ENCODE data around the gene POGLUT3.

The POGLUT3 gene

DNA sequence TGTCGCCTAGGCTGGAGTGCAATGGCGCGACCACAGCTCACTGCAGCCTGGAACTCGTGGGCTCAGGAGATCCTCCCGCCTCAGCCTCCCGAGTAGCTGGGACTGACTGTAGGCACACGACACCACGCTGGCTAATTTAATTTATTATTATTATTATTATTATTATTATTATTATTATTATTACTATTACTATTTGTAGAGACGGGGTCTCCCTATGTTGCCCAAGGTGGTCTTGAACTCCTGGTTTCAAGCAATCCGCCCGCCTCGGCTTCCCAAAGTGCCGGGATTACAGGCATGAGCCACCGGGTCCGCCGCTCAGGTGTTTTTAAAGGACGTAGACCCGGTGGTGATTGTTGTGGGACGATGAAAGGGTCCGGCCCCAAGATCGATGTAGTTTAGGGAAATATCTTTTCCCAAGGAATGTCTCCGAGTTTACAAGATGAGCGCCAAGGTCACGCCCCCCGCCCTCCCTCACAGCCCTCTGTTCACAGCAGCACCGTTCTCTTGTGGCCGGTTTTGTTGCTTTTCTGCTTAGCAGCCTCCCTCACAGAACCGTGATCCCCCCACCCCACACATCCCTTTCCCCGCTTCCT, 728 bp upstream of the POGLUT3 start:
- Histone ChIP-seq H3K4me1 (ENCODE audit: control insufficient read depth, low read depth, low read length) (peaks cover 8% of the 10 kb centered on the region), H3K9ac (ENCODE audit: low read length) (peak overlapping the region; percentile 71), H3K27me3 (ENCODE audit: control insufficient read depth, insufficient read depth, low read length) (peaks cover 19% of the 10 kb centered on the region), H3K36me3 (ENCODE audit: control insufficient read depth, low read depth, low read length) (no peaks in the 10 kb centered on the region), H3K4me3 (ENCODE audit: low read length) (peak overlapping the region; percentile 68), H3K9me3 (ENCODE audit: control insufficient read depth, low read depth, low read length) (no peaks in the 10 kb centered on the region), H3K27ac (ENCODE audit: low read length) (no peak overlapping the region)

DNA sequence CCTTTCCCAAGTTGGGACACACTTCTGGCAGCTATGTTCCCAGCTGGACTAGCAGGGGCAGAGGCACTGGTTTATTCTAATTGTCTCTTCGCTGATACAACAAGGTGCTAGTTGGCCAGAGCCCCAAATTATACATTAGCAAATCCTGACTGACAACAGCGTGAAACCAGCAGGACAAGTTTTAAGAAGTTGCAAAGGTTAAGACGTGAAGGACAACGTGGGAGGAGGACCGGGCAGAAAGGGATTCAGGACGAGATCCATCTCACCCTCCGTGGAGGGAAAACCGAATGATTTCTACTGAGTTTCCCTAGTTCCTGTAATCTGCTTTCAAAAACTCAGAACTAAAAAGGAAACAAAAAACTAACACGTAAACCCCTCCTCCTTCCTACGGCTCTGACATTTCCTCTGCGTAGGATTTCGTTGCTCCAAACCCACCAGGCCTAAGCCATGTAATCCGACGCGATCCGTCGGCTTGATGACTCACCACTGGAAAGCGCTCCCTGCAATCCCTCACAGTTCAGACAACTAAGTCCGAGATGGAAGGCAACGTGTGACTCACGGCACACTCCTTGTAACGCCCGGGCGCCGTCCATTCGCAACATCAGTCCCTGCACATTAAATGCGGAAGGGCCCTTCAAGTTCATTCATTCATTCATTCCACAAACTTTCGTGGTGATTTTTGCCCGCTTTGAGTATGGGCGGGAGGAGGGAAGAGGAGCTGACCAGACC, 703 bp downstream of the POGLUT3 start:
- Histone ChIP-seq H3K9me3 (ENCODE audit: control insufficient read depth, low read depth, low read length) (no peaks in the 10 kb centered on the region), H3K27me3 (ENCODE audit: control insufficient read depth, insufficient read depth, low read length) (peaks cover 19% of the 10 kb centered on the region), H3K36me3 (ENCODE audit: control insufficient read depth, low read depth, low read length) (no peaks in the 10 kb centered on the region), H3K4me3 (ENCODE audit: low read length) (peak overlapping the region; percentile 68), H3K4me1 (ENCODE audit: control insufficient read depth, low read depth, low read length) (peaks cover 8% of the 10 kb centered on the region), H3K9ac (ENCODE audit: low read length) (peak overlapping the region; percentile 71), H3K27ac (ENCODE audit: low read length) (no peak overlapping the region)

DNA sequence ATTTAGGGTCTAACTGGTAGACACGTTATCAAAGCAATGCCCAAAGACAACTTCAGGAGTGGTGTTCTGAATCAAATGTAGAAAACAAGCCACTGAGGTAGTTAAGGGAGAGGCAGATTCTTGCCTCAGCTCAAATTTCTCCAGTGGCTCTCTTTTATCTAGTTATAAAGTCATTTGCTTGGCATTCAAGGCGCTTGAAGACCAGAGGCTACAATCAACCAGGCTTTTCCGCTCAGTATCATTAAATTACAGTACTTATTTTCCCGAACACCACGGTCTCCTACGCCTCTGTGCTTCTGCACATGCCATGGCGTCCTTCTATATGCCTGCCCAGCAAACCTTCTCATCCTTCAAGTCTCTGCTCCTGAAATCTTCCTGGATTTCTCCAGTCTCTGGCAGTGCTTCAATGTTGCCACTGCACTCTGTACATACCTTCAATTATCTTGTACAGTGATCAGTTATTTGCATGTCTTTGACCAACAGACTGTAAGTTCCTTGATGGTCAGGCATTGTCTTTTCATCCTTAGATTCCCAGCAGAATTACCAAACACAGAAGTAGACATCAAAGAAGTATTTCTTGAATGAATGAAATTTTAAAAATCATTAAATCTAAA, 1.4 kb downstream of the POGLUT3 start:
- H3K36me3 ChIP-seq (ENCODE audit: control insufficient read depth, low read depth, low read length): no peaks in the 10 kb centered on the region
- H3K27ac ChIP-seq (ENCODE audit: low read length): no peak overlapping the region
- no peaks in the 10 kb centered on the region for H3K9me3 ChIP-seq (ENCODE audit: control insufficient read depth, low read depth, low read length)
- H3K4me1 ChIP-seq (ENCODE audit: control insufficient read depth, low read depth, low read length): peaks cover 8% of the 10 kb centered on the region
- peak overlapping the region; percentile 71 for H3K9ac ChIP-seq (ENCODE audit: low read length)
- H3K27me3 ChIP-seq (ENCODE audit: control insufficient read depth, insufficient read depth, low read length): peaks cover 19% of the 10 kb centered on the region
- H3K4me3 ChIP-seq (ENCODE audit: low read length): peak overlapping the region; percentile 68

DNA sequence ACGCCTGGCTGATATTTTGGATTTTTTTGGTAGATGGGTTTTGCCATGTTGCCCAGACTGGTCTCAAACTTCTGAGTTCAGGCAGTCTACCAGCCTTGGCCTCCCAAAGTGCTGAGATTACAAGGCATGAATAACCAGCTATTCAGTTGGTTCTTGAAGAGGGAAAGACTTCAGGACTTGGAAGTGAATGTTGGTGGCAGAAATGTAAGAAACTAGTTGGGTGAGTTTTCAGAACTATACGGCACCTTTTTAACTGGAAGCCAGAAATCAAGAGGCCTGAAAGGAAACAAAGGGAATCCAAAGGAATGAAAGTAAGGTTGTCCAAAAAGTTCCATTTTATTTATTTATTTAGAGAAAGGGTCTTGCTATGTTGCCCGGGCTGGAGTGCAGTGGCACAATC, 2.9 kb downstream of the POGLUT3 start:
- H3K27ac ChIP-seq (ENCODE audit: low read length): no peak overlapping the region
- no peaks in the 10 kb centered on the region for H3K9me3 ChIP-seq (ENCODE audit: control insufficient read depth, low read depth, low read length)
- H3K27me3 ChIP-seq (ENCODE audit: control insufficient read depth, insufficient read depth, low read length): peaks cover 19% of the 10 kb centered on the region
- no peaks in the 10 kb centered on the region for H3K36me3 ChIP-seq (ENCODE audit: control insufficient read depth, low read depth, low read length)
- no peak overlapping the region for H3K9ac ChIP-seq (ENCODE audit: low read length)
- peaks cover 8% of the 10 kb centered on the region for H3K4me1 ChIP-seq (ENCODE audit: control insufficient read depth, low read depth, low read length)
- no peak overlapping the region for H3K4me3 ChIP-seq (ENCODE audit: low read length)

DNA sequence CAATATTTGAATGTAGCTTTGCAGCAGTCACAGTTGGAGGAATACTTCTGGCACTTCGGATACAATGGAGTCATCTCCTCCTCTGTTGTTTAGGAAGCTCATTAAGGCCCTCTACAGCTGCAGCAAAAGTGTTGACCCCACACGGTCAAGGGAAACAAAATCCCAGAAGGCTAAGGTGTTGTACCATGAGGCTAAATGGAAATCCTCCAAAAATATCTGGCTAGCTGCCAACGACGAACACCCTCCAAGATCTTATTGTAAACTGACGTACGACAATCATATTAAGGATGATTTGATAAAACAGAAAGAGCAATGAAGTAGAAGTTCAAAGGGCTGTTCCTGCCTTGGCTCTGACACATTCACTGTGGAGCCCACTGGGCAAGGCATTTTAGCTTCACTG, 4.0 kb downstream of the POGLUT3 start:
- H3K9me3 ChIP-seq (ENCODE audit: control insufficient read depth, low read depth, low read length): no peaks in the 10 kb centered on the region
- peaks cover 12% of the 10 kb centered on the region for H3K27me3 ChIP-seq (ENCODE audit: control insufficient read depth, insufficient read depth, low read length)
- no peak overlapping the region for H3K27ac ChIP-seq (ENCODE audit: low read length)
- peaks cover 8% of the 10 kb centered on the region for H3K4me1 ChIP-seq (ENCODE audit: control insufficient read depth, low read depth, low read length)
- H3K4me3 ChIP-seq (ENCODE audit: low read length): no peak overlapping the region
- no peak overlapping the region for H3K9ac ChIP-seq (ENCODE audit: low read length)
- H3K36me3 ChIP-seq (ENCODE audit: control insufficient read depth, low read depth, low read length): no peaks in the 10 kb centered on the region

DNA sequence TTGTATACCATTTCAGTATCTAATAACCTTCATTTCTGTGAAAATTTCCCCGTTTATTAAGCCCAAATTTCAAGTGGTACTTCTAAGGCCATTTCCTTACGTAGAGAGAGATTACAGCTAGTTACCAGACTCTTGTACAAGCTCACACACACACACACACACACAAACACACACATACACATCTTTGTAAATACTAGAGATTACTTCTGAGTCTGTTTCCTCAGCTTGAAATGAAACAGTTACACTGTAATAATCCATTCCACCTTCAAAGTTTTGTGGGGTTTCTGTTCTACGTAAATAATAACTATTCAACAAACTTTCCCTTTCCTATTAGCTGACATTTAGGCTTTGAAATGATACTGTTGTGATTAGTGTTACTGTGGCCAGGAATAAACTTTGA, 6.2 kb downstream of the POGLUT3 start:
- H3K27ac ChIP-seq (ENCODE audit: low read length): no peak overlapping the region
- H3K9ac ChIP-seq (ENCODE audit: low read length): no peak overlapping the region
- no peaks in the 10 kb centered on the region for H3K9me3 ChIP-seq (ENCODE audit: control insufficient read depth, low read depth, low read length)
- peaks cover 4% of the 10 kb centered on the region for H3K4me1 ChIP-seq (ENCODE audit: control insufficient read depth, low read depth, low read length)
- H3K27me3 ChIP-seq (ENCODE audit: control insufficient read depth, insufficient read depth, low read length): peaks cover 4% of the 10 kb centered on the region
- H3K36me3 ChIP-seq (ENCODE audit: control insufficient read depth, low read depth, low read length): no peaks in the 10 kb centered on the region
- no peak overlapping the region for H3K4me3 ChIP-seq (ENCODE audit: low read length)

DNA sequence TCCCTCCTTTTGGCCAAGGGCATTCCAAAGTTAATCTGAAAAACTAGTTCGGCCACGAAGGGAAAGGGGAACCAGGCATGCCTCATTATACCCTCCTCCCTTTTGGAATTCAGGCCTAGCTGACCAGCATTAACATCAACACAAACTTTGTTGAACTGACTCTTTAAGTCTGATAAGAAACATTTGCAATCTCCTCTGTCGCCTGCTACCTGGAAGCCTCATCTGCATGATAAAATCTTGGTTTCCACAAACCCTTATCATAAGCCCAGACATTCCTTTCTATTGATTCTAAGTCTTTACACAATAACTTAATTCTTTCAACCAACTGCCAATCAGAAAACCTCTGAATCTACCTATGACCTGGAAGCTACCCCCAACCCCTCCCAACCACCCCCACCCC, 11.4 kb downstream of the POGLUT3 start:
- Histone ChIP-seq H3K27ac (ENCODE audit: low read length) (no peak overlapping the region), H3K27me3 (ENCODE audit: control insufficient read depth, insufficient read depth, low read length) (no peaks in the 10 kb centered on the region), H3K36me3 (ENCODE audit: control insufficient read depth, low read depth, low read length) (peaks cover 9% of the 10 kb centered on the region), H3K4me3 (ENCODE audit: low read length) (no peak overlapping the region), H3K9me3 (ENCODE audit: control insufficient read depth, low read depth, low read length) (no peaks in the 10 kb centered on the region), H3K9ac (ENCODE audit: low read length) (no peak overlapping the region), H3K4me1 (ENCODE audit: control insufficient read depth, low read depth, low read length) (no peaks in the 10 kb centered on the region)

DNA sequence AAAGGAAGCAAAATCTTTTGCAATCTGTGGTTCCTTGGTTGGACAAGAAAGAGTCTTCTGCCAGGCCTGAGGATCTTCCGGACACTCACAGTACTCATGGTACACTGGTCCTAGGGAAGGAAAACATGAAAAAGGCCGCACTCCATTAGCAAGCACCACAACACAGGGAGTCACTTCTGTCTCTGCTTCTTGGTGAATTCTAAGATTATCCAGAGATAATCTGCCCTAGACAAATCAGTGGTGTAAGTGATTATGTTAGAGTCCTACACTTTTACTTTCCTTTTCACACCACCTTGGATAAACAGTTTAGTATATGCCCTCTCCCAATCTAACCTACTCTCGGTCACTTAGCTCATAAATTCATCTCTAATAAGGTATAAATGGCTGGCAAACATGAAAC, 11.9 kb downstream of the POGLUT3 start:
- H3K36me3 ChIP-seq (ENCODE audit: control insufficient read depth, low read depth, low read length): peaks cover 13% of the 10 kb centered on the region
- H3K27ac ChIP-seq (ENCODE audit: low read length): no peak overlapping the region
- H3K27me3 ChIP-seq (ENCODE audit: control insufficient read depth, insufficient read depth, low read length): no peaks in the 10 kb centered on the region
- H3K4me3 ChIP-seq (ENCODE audit: low read length): no peak overlapping the region
- no peaks in the 10 kb centered on the region for H3K9me3 ChIP-seq (ENCODE audit: control insufficient read depth, low read depth, low read length)
- no peak overlapping the region for H3K9ac ChIP-seq (ENCODE audit: low read length)
- H3K4me1 ChIP-seq (ENCODE audit: control insufficient read depth, low read depth, low read length): no peaks in the 10 kb centered on the region

DNA sequence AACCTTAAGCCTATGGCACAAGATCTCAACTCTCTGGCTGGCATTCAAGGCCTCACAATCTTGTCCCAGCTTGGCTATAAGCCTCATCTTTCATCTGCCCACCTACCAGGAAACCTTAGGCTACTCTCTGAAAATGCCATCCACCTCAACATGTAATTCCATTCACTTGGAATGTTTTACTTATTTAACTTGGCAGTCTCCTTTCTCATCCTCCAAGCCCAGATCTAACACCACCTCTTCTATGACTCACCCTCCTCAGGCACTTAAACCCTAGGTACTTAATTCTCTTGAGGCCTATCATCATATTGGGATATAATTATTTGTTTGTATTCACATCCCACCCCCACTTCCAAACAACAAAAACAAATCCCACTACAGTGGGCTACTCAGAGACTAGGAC, 15.0 kb downstream of the POGLUT3 start:
- Histone ChIP-seq H3K36me3 (ENCODE audit: control insufficient read depth, low read depth, low read length) (peaks cover 13% of the 10 kb centered on the region), H3K9me3 (ENCODE audit: control insufficient read depth, low read depth, low read length) (no peaks in the 10 kb centered on the region), H3K27ac (ENCODE audit: low read length) (no peak overlapping the region), H3K27me3 (ENCODE audit: control insufficient read depth, insufficient read depth, low read length) (no peaks in the 10 kb centered on the region), H3K9ac (ENCODE audit: low read length) (no peak overlapping the region), H3K4me1 (ENCODE audit: control insufficient read depth, low read depth, low read length) (no peaks in the 10 kb centered on the region), H3K4me3 (ENCODE audit: low read length) (no peak overlapping the region)

DNA sequence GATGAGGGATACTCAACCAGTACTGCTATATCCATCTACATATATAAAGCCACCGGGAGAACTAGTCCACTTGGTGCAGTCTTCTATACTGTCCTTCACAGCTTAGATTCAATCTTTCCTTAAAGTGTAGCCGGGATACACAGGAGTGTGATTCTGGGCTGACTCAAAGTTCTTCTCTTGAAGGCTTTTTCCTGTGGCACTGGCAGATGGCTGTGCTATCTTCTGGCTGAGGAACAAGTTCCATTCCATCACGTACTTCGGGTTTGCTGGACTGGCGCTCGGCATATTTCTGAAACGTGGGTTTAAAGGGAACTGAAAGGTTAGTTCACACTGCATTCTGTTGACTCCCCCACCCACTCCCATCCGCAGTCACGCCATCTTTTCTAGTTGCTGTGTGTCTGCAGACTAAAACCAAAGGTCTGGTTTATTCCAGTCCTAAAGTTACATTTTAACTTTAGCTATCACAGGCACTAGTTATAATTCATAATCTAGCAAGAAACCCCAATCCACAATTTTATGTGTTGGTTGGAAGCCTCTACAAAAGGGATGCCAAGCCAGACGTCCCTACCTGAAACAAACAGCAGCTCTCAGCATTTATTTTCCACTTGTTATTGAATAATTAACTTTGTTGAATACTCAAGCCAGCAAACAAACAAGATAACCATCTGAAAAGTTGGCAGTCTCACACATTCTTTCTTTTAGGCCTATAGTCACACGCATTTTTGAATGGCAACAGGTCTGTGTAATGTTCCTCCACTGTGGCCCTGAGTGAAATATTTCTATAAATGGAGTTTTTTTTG, 23.3 kb downstream of the POGLUT3 start:
- H3K9ac ChIP-seq (ENCODE audit: low read length): no peak overlapping the region
- no peaks in the 10 kb centered on the region for H3K9me3 ChIP-seq (ENCODE audit: control insufficient read depth, low read depth, low read length)
- no peaks in the 10 kb centered on the region for H3K4me1 ChIP-seq (ENCODE audit: control insufficient read depth, low read depth, low read length)
- H3K4me3 ChIP-seq (ENCODE audit: low read length): no peak overlapping the region
- no peaks in the 10 kb centered on the region for H3K27me3 ChIP-seq (ENCODE audit: control insufficient read depth, insufficient read depth, low read length)
- peaks cover 16% of the 10 kb centered on the region for H3K36me3 ChIP-seq (ENCODE audit: control insufficient read depth, low read depth, low read length)
- no peak overlapping the region for H3K27ac ChIP-seq (ENCODE audit: low read length)

DNA sequence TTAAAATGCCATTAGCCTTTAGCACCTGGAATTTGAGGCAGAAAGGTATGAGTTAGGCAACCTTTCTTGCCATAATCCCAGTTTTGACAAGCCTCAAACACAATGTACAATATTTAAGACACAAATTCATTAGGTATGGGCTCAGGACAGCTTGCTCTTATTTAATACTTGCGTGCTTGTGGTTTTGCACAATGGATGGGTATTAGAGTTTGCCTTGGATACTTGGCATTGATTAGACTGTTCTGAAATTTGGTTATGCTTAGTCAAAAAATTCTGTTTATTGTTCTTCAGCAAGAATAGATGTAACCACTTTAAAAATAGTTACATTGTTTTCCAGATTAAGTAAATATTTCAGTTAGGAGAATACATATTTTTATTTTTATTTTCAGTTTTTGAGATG, 25.5 kb downstream of the POGLUT3 start:
- H3K36me3 ChIP-seq (ENCODE audit: control insufficient read depth, low read depth, low read length): peaks cover 16% of the 10 kb centered on the region
- no peaks in the 10 kb centered on the region for H3K27me3 ChIP-seq (ENCODE audit: control insufficient read depth, insufficient read depth, low read length)
- no peak overlapping the region for H3K27ac ChIP-seq (ENCODE audit: low read length)
- H3K9me3 ChIP-seq (ENCODE audit: control insufficient read depth, low read depth, low read length): no peaks in the 10 kb centered on the region
- no peaks in the 10 kb centered on the region for H3K4me1 ChIP-seq (ENCODE audit: control insufficient read depth, low read depth, low read length)
- no peak overlapping the region for H3K9ac ChIP-seq (ENCODE audit: low read length)
- no peak overlapping the region for H3K4me3 ChIP-seq (ENCODE audit: low read length)

Data from iPS-18a (cell line).